Measurements from ENCODE around the gene AK1.

DNA sequence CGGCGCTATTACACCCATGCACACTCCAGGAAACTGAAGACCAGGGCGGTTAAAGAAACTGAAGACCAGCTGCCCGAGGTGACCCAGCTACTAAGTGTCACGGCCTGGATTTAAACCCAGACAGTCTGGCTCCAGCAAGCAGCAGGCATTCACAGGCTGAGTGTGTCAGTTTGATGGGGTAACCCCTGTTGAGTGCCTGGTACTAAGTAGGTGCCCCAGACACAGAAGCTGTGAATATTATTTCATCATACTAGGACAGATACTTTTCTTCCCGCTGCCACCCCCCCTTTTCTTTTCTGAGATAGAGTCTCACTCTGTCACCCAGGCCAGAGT, 30.3 kb downstream of the AK1 start:
- TF ChIP-seq POLR2A (IDR thresholded peaks at IDR 0.05; ENCODE audit: extremely low read depth, insufficient read length) (no peak), MYC (IDR thresholded peaks at IDR 0.05; ENCODE audit: low read depth, low read length) (no peak)
- TF ChIP-seq, protein P1, sequence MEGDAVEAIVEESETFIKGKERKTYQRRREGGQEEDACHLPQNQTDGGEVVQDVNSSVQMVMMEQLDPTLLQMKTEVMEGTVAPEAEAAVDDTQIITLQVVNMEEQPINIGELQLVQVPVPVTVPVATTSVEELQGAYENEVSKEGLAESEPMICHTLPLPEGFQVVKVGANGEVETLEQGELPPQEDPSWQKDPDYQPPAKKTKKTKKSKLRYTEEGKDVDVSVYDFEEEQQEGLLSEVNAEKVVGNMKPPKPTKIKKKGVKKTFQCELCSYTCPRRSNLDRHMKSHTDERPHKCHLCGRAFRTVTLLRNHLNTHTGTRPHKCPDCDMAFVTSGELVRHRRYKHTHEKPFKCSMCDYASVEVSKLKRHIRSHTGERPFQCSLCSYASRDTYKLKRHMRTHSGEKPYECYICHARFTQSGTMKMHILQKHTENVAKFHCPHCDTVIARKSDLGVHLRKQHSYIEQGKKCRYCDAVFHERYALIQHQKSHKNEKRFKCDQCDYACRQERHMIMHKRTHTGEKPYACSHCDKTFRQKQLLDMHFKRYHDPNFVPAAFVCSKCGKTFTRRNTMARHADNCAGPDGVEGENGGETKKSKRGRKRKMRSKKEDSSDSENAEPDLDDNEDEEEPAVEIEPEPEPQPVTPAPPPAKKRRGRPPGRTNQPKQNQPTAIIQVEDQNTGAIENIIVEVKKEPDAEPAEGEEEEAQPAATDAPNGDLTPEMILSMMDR (IDR thresholded peaks at IDR 0.05; ENCODE audit: low read depth, low read length): no peak
- TF ChIP-seq, protein P2, sequence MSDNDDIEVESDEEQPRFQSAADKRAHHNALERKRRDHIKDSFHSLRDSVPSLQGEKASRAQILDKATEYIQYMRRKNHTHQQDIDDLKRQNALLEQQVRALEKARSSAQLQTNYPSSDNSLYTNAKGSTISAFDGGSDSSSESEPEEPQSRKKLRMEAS (IDR thresholded peaks at IDR 0.05; ENCODE audit: low read depth, low read length): no peak
